HG03565 (cell line): Measurements from ENCODE around the gene ARF1.

Source experiments
- ATAC-seq: cut with Tn5 transposase; IDR thresholded peaks from one replicate; pipeline ENCODE4 v1.9.1; 2021; ENCODE audit warnings: mild to moderate bottlenecking, moderate library complexity; ENCODE audit not compliant: unreplicated experiment

ARF1 gene

DNA sequence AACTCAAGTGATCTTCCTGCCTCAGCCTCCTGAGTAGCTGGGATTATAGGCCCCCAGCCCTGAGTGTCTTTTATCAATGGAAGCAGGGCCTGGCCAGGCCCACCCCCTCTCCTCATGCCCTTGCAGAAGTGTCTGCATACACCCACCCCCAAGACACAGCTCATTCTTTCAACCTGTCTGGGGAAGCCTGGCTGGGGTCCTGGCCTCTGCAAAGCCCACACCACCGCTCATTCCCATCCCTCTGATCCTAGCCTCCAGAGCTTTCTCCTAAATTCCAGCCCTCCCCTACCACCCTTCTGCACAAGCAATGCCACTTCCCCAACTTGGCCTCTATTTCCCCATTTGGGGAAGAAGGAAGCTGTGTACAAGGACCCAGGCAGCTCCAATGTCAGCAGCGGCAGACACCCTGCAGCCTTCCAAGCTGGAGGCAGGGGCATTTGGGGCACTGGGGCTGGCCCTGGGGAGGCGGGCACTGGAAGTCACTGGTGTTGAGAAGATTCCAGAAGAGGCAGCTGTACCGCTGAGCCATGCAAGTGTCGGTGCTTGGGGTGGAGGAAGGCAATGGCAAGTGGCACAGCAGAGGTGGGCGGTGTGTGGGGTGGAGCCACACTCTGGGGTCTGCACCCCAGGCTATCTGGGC lies 33.7 kb upstream of the ARF1 start:
- no peak for ATAC-seq

DNA sequence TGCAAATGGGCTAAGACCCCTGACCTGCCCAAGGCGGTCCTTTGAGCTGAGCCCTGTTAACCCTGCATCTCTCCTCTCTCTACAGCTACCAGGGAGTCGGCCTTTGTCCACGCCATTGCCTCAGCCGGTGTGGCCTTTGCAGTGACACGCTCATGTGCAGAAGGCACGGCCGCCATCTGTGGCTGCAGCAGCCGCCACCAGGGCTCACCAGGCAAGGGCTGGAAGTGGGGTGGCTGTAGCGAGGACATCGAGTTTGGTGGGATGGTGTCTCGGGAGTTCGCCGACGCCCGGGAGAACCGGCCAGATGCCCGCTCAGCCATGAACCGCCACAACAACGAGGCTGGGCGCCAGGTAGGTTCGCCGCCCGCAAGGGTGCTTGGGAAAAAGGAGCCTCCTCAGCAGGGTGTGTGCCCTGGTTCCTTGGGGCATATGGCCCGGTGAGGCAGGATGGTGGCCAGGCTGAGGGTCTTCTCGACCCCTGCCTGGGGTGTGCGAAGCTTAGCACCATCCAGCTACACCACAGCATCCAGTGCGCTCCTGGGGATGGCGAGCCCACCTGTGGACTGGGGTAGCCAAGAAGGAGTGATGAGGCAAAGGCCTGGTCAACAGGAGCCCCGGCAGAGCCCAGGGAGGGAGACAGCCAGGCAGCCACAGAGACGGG lies 31.8 kb upstream of the ARF1 start:
- ATAC-seq = no peak

DNA sequence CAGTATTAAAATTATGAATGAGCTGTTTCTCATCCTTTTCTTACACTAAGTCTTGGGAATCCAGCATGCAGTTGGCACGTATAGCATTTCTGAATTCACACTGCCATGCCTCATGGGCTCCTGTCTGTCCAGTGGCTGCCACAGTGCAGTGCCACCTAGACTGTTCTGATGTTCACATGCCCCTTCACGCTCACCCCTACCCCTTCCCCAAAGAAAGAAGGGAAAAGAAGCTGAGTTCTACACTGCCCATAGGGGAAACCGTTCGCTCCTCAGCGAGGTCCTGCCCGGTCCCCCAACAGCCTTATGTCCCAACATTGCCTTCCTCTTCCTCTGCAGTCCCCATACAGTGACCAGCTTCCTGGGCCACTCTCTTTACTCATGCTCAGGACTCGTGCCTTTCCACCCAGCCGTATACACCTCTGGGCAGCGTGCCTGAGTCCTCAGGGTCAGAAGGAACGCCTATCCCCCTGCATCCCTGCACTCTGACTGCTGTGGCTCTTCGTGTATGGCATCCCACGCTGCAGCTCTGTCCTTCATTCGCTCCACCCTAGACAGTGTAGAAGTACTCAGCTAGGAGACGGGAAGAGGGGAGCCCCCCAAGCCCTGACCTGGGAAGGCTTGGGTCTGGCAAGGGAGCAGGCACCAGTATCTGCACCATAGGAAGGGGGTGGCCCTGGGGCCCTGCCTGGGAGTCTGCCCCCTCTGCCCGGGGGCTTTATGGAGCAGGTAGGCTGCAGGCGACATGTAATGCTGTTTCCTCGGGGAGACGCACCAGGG lies 24.1 kb upstream of the ARF1 start:
- ATAC-seq = no peak

DNA sequence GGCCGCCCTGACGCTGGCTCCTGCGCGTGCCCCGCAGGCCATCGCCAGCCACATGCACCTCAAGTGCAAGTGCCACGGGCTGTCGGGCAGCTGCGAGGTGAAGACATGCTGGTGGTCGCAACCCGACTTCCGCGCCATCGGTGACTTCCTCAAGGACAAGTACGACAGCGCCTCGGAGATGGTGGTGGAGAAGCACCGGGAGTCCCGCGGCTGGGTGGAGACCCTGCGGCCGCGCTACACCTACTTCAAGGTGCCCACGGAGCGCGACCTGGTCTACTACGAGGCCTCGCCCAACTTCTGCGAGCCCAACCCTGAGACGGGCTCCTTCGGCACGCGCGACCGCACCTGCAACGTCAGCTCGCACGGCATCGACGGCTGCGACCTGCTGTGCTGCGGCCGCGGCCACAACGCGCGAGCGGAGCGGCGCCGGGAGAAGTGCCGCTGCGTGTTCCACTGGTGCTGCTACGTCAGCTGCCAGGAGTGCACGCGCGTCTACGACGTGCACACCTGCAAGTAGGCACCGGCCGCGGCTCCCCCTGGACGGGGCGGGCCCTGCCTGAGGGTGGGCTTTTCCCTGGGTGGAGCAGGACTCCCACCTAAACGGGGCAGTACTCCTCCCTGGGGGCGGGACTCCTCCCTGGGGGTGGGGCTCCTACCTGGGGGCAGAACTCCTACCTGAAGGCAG lies 23.4 kb upstream of the ARF1 start:
- ATAC-seq = no peak

DNA sequence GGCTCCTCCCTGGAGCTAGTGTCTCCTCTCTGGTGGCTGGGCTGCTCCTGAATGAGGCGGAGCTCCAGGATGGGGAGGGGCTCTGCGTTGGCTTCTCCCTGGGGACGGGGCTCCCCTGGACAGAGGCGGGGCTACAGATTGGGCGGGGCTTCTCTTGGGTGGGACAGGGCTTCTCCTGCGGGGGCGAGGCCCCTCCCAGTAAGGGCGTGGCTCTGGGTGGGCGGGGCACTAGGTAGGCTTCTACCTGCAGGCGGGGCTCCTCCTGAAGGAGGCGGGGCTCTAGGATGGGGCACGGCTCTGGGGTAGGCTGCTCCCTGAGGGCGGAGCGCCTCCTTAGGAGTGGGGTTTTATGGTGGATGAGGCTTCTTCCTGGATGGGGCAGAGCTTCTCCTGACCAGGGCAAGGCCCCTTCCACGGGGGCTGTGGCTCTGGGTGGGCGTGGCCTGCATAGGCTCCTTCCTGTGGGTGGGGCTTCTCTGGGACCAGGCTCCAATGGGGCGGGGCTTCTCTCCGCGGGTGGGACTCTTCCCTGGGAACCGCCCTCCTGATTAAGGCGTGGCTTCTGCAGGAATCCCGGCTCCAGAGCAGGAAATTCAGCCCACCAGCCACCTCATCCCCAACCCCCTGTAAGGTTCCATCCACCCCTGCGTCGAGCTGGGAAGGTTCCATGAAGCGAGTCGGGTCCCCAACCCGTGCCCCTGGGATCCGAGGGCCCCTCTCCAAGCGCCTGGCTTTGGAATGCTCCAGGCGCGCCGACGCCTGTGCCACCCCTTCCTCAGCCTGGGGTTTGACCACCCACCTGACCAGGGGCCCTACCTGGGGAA lies 22.7 kb upstream of the ARF1 start:
- ATAC-seq = no peak

DNA sequence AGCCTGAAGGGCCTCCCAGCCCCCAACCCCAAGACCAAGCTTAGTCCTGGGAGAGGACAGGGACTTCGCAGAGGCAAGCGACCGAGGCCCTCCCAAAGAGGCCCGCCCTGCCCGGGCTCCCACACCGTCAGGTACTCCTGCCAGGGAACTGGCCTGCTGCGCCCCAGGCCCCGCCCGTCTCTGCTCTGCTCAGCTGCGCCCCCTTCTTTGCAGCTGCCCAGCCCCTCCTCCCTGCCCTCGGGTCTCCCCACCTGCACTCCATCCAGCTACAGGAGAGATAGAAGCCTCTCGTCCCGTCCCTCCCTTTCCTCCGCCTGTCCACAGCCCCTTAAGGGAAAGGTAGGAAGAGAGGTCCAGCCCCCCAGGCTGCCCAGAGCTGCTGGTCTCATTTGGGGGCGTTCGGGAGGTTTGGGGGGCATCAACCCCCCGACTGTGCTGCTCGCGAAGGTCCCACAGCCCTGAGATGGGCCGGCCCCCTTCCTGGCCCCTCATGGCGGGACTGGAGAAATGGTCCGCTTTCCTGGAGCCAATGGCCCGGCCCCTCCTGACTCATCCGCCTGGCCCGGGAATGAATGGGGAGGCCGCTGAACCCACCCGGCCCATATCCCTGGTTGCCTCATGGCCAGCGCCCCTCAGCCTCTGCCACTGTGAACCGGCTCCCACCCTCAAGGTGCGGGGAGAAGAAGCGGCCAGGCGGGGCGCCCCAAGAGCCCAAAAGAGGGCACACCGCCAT lies 21.9 kb upstream of the ARF1 start:
- ATAC-seq = no peak

DNA sequence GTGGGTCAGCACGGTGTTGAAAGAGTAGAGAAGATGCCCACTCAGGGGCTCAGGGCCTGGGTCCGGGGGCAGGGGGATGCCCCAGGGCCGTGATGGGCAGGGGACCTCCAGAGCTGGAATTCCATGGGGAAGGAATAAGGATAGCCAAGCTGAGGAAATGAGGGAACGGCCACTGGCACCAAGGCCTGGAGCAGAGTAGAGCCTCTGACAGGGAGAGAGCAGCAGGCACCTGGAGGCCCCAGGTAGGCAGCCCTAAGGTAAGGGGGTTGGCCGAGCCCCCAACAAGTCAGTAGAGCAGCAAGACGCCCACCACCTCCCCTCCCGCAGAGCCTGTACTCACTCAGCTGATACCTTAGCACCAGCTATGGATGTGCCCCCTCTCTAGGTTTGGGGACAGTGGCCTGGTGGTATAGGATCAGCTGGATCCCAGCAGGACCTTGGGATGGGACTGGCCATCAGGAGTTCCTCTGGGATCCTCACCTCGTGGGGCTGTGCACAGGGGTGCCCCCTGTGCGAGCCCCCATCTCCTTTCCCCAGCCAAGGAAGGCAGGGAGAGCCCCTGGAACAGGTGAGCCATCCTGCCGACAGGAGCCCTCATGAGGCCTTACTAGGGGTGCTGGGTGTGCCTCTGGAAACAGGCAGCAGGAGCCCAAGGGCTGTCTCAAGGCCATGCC lies 21.0 kb upstream of the ARF1 start:
- no peak for ATAC-seq

DNA sequence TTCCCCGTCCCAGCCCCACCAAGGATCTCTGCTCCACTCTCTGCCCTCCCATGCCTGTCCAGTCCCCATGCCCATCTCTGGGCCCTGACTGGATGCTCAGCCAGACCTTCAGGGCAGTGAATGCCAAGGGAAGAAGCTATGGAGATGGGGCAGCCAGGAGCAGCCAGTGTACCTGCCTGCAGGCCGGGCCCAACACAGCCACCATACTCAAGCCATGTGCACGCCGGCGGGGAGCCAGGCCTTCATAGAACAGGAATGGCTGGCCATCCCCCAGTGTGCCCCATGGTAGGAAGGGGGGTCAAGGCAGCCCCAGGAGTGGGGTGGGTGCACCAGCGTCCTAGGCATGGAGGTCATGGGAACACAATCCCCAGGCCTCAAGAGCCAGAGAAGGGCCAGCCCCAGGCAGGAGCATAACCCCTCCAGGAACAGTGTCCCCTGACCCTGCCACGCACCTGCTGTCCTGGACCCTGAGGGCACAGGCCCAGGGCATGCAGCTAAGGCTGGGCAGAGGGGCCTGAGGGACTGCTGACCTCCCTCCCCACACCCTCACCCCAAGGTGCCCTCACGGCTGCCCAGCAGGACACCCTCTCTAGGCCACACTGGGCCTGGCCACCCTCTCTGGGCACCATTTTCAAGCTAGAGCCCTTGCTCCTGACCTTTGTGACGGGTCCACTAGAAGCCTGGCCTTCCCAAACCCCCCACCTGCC lies 20.3 kb upstream of the ARF1 start:
- no peak for ATAC-seq

DNA sequence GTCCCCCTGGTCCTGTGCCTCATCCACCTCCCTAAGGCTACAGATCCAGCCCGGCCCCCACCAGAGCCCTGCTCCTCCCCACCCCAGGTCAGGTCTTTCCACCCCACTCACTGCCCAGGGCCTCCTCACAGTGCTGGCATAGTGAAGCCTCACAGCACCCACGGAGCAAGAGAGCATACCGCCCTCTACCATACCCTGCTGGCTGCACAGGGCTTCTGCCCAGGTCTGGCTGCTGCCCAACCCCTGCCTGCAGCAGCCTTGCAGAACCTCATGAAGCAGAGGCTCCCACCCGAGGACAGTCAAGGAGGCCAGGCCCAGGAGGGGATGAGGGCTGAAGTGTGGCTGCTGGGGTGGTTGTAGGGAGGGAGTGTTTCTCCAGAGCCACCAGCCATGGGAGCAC lies 19.7 kb upstream of the ARF1 start:
- no peak for ATAC-seq

DNA sequence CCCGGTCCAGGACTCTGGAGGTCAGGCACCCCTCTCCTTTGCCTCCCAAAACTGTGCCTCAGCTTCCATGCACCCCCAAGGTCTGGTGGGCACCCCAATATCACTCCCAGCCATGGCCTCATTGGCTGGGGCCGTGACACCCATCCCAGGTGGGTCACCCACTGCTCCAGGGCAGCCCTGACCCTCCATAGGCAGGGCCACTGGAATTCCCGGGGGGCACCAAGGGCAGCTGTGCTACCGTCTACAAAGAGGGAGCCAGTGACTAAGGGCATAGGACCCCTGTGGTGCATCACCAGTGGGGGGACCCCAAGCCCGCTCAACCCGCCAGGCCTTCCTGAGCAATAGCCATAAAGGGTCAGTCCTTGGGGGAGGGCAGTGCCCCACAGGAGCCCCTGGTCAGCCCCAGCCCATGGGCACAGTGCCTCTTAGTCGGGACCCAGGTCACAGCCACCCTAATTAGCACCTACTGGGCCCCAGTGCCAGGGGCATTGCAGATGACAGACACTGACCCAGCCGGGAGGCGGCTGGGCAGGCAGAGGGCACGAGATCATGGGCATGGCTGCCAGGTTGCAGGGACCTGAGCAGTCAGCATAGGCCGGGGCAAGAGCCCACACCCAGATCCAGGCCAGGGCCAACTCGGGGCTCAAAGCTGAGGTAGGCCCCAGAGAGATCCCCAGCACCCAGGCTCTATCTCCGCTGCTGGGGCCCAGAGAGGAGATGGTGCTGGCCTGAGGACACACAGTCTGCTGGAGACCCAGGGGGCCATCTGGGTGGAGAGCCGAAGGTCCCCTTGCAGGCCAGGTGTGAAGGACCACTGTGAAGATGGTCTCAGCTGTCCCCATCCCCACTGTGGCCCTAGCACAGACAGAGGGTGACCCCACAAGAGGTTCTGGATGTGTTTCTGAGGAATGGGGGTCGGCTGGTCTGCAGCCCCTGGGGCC lies 19.0 kb upstream of the ARF1 start:
- ATAC-seq = no peak

DNA sequence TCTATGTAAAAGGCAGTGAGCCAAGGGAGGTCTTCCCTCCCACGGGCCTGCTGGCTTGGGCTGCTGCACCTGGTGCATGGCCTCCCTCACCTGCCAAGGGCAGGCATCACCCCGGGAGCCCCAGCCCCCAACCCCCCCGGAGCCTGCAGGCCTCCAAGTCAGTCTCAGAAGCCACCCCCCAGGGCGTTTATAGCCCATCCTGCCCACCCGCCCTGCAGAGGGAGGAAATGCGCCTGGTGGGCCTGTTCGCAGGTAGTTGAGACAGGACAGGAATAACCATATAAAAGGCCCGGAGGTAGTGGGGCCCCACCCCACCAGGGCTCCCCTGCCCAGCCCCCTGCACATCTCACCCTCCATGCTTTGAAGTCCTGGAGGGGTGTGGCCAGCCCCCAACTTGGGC lies 18.2 kb upstream of the ARF1 start:
- no peak for ATAC-seq

DNA sequence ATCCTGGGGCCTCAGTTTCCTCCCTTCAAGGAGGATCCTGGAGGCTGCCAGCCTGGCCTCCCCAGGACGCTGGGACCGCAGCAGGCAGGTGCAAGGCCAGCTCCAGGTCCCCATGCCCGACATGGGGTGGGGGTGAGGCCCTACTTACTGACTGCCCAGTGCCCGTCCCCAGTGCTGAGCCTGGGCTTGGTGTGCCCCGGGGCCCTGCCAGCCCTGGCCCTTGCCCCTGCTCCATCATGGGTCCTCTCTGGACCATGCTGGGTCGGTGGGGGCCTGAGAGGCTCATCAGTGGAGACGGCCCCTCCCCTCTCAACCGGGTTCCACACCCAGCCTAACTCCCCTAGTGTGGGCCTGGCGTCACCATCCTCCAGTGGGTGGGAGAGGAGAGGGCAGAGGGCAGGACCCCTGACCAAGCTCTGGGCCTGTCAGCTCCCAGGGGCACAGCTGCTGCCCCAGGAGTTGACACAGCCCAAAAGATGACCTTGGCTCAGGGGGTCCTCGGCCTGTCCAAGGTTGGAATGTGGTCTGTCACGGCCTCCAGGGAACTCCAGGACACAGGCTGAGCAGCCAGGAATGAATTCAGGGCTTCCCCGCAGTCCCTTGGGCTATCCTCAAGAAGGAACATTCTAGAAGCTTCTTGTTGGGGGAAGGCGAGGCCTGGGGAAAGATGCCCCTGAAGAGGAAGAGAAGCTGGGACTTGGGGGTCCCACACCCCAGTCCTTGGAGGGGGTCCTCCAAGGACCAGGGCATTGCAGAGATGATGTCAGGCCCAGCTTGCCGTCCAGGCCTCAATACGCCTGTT lies 17.6 kb upstream of the ARF1 start:
- ATAC-seq = no peak

DNA sequence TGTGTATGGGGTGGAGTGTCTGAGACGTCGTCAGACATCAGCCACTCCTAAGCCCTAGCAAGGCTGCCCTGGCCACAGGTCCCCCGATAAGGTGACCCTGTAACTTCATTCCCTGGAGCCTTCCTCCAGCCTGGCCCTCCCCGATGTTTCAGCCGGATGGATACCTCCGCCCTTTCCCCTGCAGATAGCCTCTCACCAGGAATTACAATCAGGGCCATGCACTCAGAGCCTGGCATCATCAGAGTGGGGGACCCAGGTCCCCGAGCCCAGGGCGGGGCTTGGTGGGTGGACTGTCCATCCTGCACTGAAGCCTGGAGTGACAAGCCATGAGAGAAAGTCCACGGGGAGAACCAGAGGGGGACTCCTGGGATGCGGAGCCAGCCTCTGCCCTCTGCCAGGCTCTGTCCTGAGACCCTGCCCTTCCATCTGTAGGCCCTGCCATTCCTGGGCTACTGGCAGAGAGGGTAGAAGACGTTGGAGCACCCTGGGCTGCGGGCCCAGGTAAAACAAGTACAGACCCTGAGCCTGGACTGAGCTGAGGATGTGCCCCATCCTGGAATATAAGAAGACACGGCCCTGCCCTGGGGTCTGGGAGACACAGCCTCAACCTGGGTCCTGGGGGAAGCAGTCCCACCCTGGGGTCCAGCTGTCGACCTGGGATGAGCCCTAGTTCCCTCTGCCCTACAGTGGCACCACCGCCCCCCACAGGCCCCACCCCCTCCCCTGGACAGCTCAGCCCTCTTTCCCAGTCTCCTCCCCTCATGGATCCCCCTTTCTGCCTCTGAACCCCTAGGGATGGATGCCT lies 16.8 kb upstream of the ARF1 start:
- ATAC-seq = no peak

DNA sequence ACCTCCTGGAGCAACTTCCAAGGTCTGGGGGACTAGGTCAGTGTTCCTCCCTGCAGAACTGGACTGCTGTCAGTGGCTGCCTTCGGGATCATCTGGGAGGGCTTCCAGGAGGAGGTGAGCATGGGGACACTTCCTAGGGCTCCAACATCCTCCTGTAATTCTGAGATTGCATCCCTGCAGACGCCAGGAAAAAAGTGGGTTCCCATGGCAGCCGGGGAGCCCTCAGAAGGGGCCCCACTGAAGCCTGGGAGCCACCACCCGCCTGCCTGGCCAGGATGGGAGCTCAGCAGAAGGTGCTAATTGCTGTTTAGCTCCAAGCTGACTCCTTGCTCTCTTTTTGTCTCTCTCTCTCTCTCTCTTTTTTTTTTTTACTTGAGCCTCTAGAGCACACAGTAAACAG lies 16.1 kb upstream of the ARF1 start:
- no peak for ATAC-seq

DNA sequence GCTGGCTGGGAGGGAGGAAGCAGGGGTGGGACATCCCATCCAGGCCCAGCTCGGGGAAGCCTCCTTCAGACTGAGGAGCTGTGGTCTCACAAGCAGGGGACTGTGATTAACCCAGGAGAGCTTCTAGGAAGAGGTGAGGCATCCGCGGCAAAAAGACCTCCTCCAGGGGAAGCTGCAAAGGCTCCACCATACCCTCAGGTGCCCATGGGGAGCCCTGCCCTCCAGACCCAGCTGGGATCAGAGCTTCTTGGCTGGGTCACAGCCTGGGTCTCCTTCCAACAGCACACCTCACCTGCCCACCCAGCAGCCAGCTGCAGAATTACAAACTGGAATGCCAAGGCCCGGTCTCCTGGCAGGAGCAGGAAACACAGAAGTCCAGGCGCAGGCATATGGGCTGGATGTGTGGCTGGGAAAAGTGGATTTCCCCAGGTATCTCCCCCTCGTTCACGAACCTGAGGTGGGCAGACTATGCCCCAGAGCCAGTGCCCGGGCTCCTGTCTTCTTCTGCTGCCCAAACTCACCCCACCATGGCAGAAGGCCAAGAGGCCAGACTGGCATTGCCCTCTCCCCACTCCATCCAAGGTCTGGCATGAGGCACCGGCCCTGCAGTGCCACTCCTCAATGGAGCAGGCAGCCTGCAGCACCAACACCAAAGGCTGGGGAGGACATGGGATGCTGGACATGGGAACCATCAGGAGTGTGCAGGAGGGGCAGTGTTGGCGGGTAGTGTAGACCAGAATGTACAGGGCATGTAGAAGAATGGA lies 15.4 kb upstream of the ARF1 start:
- no peak for ATAC-seq
